SU-DHL-6 (cell line): Measurements from ENCODE around the gene CYP21A2.

ENCODE experiments used
- EZH2phosphoT487 ChIP-seq: fragments of 200-600 bp; sonication (generic), shearing (Covaris generic); conservative IDR thresholded peaks from 2 replicates; pipeline ENCODE4 v1.6.1; 2018; ENCODE audit warnings: mild to moderate bottlenecking, antibody characterized with exemption, low read length, moderate library complexity, mixed read lengths
- TF ChIP-seq, protein P1 (sequence below): fragments of 200-600 bp; sonication (generic); IDR thresholded peaks from one replicate; pipeline ENCODE4 v1.5.1; 2017; ENCODE audit warnings: antibody characterized with exemption, mild to moderate bottlenecking, low read length, moderate library complexity; ENCODE audit not compliant: insufficient read depth, poor library complexity, severe bottlenecking

DNA sequence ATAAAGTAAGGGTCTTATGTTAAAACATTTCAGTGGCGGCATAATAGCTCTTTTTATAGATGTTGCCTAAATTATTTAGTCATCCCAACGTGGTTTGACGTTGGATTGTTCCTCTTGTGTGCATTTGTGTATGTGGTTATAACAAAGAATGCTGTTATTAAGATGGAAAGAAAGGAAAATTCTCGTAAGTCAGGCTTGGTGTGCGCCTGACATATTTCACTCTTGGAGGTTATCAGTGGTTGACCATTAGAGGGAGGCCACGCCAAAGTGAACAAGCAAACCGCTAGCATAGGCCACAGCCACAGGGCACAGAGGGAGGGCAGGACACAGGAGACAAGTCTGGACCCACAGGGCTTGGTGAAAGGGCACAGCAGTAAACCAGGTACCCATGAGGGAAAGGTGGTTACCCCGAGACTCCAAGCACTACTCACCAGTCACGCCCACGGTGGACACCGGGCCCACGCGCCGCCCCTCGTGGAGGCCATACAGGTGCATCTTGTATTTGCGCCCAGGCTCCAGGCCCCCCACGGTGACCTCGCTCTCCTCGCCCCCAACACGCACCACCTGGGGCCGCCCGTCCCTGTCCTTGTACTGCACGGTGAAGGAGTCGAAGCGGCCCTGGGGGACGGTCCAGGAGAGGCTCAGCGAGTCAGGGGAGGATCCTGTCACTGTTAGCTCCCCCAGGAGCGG, 22.9 kb downstream of the CYP21A2 start:
- no peak for TF ChIP-seq EZH2phosphoT487
- TF ChIP-seq, protein P1, sequence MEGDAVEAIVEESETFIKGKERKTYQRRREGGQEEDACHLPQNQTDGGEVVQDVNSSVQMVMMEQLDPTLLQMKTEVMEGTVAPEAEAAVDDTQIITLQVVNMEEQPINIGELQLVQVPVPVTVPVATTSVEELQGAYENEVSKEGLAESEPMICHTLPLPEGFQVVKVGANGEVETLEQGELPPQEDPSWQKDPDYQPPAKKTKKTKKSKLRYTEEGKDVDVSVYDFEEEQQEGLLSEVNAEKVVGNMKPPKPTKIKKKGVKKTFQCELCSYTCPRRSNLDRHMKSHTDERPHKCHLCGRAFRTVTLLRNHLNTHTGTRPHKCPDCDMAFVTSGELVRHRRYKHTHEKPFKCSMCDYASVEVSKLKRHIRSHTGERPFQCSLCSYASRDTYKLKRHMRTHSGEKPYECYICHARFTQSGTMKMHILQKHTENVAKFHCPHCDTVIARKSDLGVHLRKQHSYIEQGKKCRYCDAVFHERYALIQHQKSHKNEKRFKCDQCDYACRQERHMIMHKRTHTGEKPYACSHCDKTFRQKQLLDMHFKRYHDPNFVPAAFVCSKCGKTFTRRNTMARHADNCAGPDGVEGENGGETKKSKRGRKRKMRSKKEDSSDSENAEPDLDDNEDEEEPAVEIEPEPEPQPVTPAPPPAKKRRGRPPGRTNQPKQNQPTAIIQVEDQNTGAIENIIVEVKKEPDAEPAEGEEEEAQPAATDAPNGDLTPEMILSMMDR: no peak
